Measurements from ENCODE around the gene SPHK1.
"Not testable (repeated sequence)": the region's sequence is repeated elsewhere in the genome, so short reads cannot be mapped to it uniquely, and the experiment has no call there.

The SPHK1 gene
- 2.9 to 3.0 reads per million in 2 donors for total RNA-seq

GRCh38 chr17:76384222-76384986 lies at the start of gene SPHK1:
SPHK1 (plus strand) TSS chr17:76384609; CDS start chr17:76385645, 1,036 bp downstream.
- peak; percentile 30 for DNase-seq

GRCh38 chr17:76335716-76336381 lies 48.6 kb upstream of the SPHK1 start:
- DNase-seq = no peak

GRCh38 chr17:76336756-76337412 lies 47.5 kb upstream of the SPHK1 start:
- no peak for DNase-seq

GRCh38 chr17:76337413-76337777 lies 47.0 kb upstream of the SPHK1 start:
- no peak for DNase-seq

GRCh38 chr17:76341301-76341700 lies 43.1 kb upstream of the SPHK1 start:
- DNase-seq = no peak

- DNase-seq = no peak
These were observed 41.3 kb upstream of the SPHK1 start for GRCh38 chr17:76343106-76343505.

- no peak for DNase-seq
These were observed 38.9 kb upstream of the SPHK1 start for GRCh38 chr17:76345377-76345974.

- DNase-seq = not testable (repeated sequence)
These were observed 37.5 kb upstream of the SPHK1 start for GRCh38 chr17:76346936-76347335.

GRCh38 chr17:76350463-76350862 lies 33.9 kb upstream of the SPHK1 start:
- DNase-seq = no peak

- DNase-seq = no peak
These were observed 32.8 kb upstream of the SPHK1 start for GRCh38 chr17:76351526-76352071.

GRCh38 chr17:76353004-76353598 lies 31.3 kb upstream of the SPHK1 start:
- DNase-seq = peak; percentile 4

GRCh38 chr17:76353599-76354316 lies 30.7 kb upstream of the SPHK1 start, which contains the start of gene PRPSAP1:
PRPSAP1 (minus strand) TSS chr17:76353916; CDS start chr17:76353703, 213 bp downstream.
- DNase-seq = peak; percentile 62

- no peak for DNase-seq
These were observed 30.1 kb upstream of the SPHK1 start for GRCh38 chr17:76354317-76354729.

- no peak for DNase-seq
These were observed 29.6 kb upstream of the SPHK1 start for GRCh38 chr17:76354747-76355310.

- DNase-seq = no peak
These were observed 27.5 kb upstream of the SPHK1 start for GRCh38 chr17:76356803-76357456.

GRCh38 chr17:76357597-76358158 lies 26.7 kb upstream of the SPHK1 start:
- no peak for DNase-seq

GRCh38 chr17:76359375-76359774 lies 25.0 kb upstream of the SPHK1 start:
- DNase-seq = no peak

GRCh38 chr17:76359776-76360175 lies 24.6 kb upstream of the SPHK1 start:
- DNase-seq = not testable (repeated sequence)

GRCh38 chr17:76360461-76360860 lies 23.9 kb upstream of the SPHK1 start:
- DNase-seq = no peak

GRCh38 chr17:76363107-76363842 lies 21.1 kb upstream of the SPHK1 start:
- no peak for DNase-seq
